ENCODE results near the gene HBG2. TPM values are rescaled to one million over a fixed set of nuclear protein-coding genes. Genes with fewer than 3 reads are reported as not detected.

HBG2 gene
- total RNA-seq, 1 donor from 2014 or later: 0.82 TPM

GRCh38 chr11:5229796-5230195 is 24.8 kb downstream of the HBG2 start:
- Mint-ChIP-seq H3K9me3 (ENCODE audit: unreplicated experiment) (no peaks in the 10 kb centered on the region), H3K36me3 (ENCODE audit: low read depth, unreplicated experiment) (no peaks in the 10 kb centered on the region)
- TF ChIP-seq, protein P1, sequence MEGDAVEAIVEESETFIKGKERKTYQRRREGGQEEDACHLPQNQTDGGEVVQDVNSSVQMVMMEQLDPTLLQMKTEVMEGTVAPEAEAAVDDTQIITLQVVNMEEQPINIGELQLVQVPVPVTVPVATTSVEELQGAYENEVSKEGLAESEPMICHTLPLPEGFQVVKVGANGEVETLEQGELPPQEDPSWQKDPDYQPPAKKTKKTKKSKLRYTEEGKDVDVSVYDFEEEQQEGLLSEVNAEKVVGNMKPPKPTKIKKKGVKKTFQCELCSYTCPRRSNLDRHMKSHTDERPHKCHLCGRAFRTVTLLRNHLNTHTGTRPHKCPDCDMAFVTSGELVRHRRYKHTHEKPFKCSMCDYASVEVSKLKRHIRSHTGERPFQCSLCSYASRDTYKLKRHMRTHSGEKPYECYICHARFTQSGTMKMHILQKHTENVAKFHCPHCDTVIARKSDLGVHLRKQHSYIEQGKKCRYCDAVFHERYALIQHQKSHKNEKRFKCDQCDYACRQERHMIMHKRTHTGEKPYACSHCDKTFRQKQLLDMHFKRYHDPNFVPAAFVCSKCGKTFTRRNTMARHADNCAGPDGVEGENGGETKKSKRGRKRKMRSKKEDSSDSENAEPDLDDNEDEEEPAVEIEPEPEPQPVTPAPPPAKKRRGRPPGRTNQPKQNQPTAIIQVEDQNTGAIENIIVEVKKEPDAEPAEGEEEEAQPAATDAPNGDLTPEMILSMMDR (IDR thresholded peaks at IDR 0.05; ENCODE audit: unreplicated experiment): no peak

DNA sequence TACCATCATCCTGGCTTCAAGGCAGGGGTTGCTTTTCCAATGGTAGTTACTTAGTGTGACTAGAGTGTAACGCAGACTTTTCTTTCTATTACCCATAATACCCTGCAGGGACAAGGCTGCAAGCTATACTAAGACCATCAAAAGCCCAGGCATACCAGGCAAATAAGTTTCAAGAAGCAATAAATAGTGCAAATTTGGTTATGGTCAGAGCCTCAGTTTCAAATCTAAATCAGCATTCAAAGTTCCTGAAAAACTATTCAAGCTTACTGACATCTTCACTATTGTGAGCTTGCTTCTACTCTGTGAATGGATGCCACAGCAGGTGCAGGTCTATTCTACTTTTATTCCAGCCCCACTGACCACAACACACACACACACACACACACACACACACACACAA is 25.2 kb downstream of the HBG2 start:
- no peak for DNase-seq (ENCODE audit: low spot score)
- H3K36me3 Mint-ChIP-seq (ENCODE audit: low read depth, unreplicated experiment): no peaks in the 10 kb centered on the region

More at GRCh38 chr11:5229796-5230195, 24.8 kb downstream of the HBG2 start:
- Mint-ChIP-seq H3K4me3 (ENCODE audit: unreplicated experiment) (no peak overlapping the region), H3K27ac (ENCODE audit: unreplicated experiment) (no peak overlapping the region), H3K27me3 (ENCODE audit: unreplicated experiment) (no peaks in the 10 kb centered on the region), H3K4me1 (ENCODE audit: unreplicated experiment) (peaks cover 2% of the 10 kb centered on the region)
- DNase-seq (ENCODE audit: low spot score): no peak

GRCh38 chr11:5228124-5228523 is 26.5 kb downstream of the HBG2 start:
- Mint-ChIP-seq H3K27ac (ENCODE audit: unreplicated experiment) (no peak overlapping the region), H3K4me3 (ENCODE audit: unreplicated experiment) (no peak overlapping the region), H3K36me3 (ENCODE audit: low read depth, unreplicated experiment) (no peaks in the 10 kb centered on the region), H3K9me3 (ENCODE audit: unreplicated experiment) (no peaks in the 10 kb centered on the region), H3K4me1 (ENCODE audit: unreplicated experiment) (peaks cover 8% of the 10 kb centered on the region), H3K27me3 (ENCODE audit: unreplicated experiment) (no peaks in the 10 kb centered on the region)
- TF ChIP-seq, protein P1 (IDR thresholded peaks at IDR 0.05; ENCODE audit: unreplicated experiment): no peak
- no peak for DNase-seq (ENCODE audit: low spot score)

More for the DNA sequence above, 25.2 kb downstream of the HBG2 start:
- Mint-ChIP-seq H3K9me3 (ENCODE audit: unreplicated experiment) (no peaks in the 10 kb centered on the region), H3K27me3 (ENCODE audit: unreplicated experiment) (no peaks in the 10 kb centered on the region), H3K4me3 (ENCODE audit: unreplicated experiment) (no peak overlapping the region), H3K27ac (ENCODE audit: unreplicated experiment) (no peak overlapping the region), H3K4me1 (ENCODE audit: unreplicated experiment) (peaks cover 7% of the 10 kb centered on the region)
- TF ChIP-seq, protein P1 (IDR thresholded peaks at IDR 0.05; ENCODE audit: unreplicated experiment): no peak

DNA sequence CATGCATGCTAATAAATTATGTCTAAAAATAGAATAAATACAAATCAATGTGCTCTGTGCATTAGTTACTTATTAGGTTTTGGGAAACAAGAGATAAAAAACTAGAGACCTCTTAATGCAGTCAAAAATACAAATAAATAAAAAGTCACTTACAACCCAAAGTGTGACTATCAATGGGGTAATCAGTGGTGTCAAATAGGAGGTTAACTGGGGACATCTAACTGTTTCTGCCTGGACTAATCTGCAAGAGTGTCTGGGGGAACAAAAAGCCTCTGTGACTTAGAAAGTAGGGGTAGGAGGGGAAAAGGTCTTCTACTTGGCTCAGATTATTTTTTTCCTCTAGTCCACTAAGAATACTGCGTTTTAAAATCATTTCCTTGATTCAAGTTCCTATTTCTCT is 26.9 kb downstream of the HBG2 start:
- peaks cover 8% of the 10 kb centered on the region for H3K4me1 Mint-ChIP-seq (ENCODE audit: unreplicated experiment)
- no peak overlapping the region for H3K4me3 Mint-ChIP-seq (ENCODE audit: unreplicated experiment)
- H3K27ac Mint-ChIP-seq (ENCODE audit: unreplicated experiment): no peak overlapping the region
- TF ChIP-seq, protein P1 (IDR thresholded peaks at IDR 0.05; ENCODE audit: unreplicated experiment): no peak
- H3K27me3 Mint-ChIP-seq (ENCODE audit: unreplicated experiment): no peaks in the 10 kb centered on the region
- H3K36me3 Mint-ChIP-seq (ENCODE audit: low read depth, unreplicated experiment): no peaks in the 10 kb centered on the region
- no peaks in the 10 kb centered on the region for H3K9me3 Mint-ChIP-seq (ENCODE audit: unreplicated experiment)
- DNase-seq (ENCODE audit: low spot score): no peak

DNA sequence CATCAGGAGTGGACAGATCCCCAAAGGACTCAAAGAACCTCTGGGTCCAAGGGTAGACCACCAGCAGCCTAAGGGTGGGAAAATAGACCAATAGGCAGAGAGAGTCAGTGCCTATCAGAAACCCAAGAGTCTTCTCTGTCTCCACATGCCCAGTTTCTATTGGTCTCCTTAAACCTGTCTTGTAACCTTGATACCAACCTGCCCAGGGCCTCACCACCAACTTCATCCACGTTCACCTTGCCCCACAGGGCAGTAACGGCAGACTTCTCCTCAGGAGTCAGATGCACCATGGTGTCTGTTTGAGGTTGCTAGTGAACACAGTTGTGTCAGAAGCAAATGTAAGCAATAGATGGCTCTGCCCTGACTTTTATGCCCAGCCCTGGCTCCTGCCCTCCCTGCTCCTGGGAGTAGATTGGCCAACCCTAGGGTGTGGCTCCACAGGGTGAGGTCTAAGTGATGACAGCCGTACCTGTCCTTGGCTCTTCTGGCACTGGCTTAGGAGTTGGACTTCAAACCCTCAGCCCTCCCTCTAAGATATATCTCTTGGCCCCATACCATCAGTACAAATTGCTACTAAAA is 27.8 kb downstream of the HBG2 start, which contains the start of gene HBB:
Gene HBB, minus strand, starts transcription at position 340 of the 579 bp plus-strand sequence. Its CDS starts 50 bp downstream, at position 290.
- Mint-ChIP-seq H3K4me3 (ENCODE audit: unreplicated experiment) (no peak within 1 kb of the TSS), H3K27me3 (ENCODE audit: unreplicated experiment) (no peaks in the 10 kb centered on the region), H3K27ac (ENCODE audit: unreplicated experiment) (no peak within 1 kb of the TSS), H3K9me3 (ENCODE audit: unreplicated experiment) (no peaks in the 10 kb centered on the region), H3K4me1 (ENCODE audit: unreplicated experiment) (peaks cover 8% of the 10 kb centered on the region), H3K36me3 (ENCODE audit: low read depth, unreplicated experiment) (peaks cover 3% of the 10 kb centered on the region)
- no peak for DNase-seq (ENCODE audit: low spot score)
- TF ChIP-seq, protein P1 (IDR thresholded peaks at IDR 0.05; ENCODE audit: unreplicated experiment): no peak
